ENCODE measurements around the gene GPR108. TPM values are rescaled to one million over a fixed set of nuclear protein-coding genes. Genes with fewer than 3 reads are reported as not detected.

The GPR108 gene
- total and polyA plus RNA-seq, 2 donors from 2014 or later = 113 to 144 TPM

DNA sequence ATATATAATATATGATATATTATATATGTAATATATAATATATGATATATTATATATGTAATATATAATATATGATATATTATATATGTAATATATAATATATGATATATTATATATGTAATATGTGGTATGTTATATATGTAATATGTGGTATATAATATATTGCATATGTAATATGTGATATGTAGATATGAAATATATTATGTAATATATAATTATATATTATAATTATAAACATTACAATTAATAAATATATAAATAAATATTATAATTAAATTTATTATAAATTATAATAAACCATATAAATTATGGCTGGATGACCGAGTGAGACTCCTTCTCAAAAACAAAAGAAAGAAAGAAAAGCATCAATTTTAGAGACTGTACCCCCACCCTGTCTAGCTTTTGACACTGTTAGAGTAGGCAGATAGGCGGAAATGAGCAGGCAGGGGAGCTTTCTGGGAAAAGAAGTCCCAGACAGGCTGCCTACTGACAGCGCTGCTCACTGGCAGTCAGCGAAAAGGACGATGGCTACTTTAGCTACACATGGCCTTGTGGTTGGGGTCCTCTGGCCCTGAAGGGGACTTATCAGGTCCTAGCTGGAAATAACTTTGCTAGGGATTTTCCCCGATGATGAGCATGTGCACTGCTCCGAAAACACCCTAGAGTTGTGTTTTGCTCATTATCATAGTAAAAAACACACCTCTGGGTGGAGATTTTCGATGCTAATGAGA, 36.6 kb downstream of the GPR108 start:
- Histone ChIP-seq H3K27me3 (ENCODE audit: control insufficient read depth, insufficient read depth, low read length) (no peaks in the 10 kb centered on the region), H3K4me3 (ENCODE audit: low read length in 3 of 3) (no peak overlapping the region), H3K36me3 (ENCODE audit: control insufficient read depth in 2 of 3, insufficient read depth in 3 of 3, low read length in 3 of 3) (no peaks in the 10 kb centered on the region), H3K9ac (ENCODE audit: low read length in 3 of 3) (no peak overlapping the region), H3K4me1 (ENCODE audit: control insufficient read depth in 2 of 3, insufficient read depth in 2 of 3, low read depth in 1 of 3, low read length in 3 of 3) (no peaks in the 10 kb centered on the region), H3K9me3 (ENCODE audit: control insufficient read depth in 2 of 3, insufficient read depth in 1 of 3, low read length in 3 of 3) (no peaks in the 10 kb centered on the region), H3K27ac (ENCODE audit: low read depth in 2 of 2, low read length in 2 of 2) (no peak overlapping the region)
- DNase-seq (peak in 1 of 5 donors; percentile 14), FAIRE-seq (no peak)
- intact Hi-C loops (cut with DNase I) = no loop called here
- TF ChIP-seq, protein P1, sequence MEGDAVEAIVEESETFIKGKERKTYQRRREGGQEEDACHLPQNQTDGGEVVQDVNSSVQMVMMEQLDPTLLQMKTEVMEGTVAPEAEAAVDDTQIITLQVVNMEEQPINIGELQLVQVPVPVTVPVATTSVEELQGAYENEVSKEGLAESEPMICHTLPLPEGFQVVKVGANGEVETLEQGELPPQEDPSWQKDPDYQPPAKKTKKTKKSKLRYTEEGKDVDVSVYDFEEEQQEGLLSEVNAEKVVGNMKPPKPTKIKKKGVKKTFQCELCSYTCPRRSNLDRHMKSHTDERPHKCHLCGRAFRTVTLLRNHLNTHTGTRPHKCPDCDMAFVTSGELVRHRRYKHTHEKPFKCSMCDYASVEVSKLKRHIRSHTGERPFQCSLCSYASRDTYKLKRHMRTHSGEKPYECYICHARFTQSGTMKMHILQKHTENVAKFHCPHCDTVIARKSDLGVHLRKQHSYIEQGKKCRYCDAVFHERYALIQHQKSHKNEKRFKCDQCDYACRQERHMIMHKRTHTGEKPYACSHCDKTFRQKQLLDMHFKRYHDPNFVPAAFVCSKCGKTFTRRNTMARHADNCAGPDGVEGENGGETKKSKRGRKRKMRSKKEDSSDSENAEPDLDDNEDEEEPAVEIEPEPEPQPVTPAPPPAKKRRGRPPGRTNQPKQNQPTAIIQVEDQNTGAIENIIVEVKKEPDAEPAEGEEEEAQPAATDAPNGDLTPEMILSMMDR (IDR thresholded peaks at IDR 0.05; ENCODE audit: borderline replicate concordance, extremely low read depth, insufficient read depth) = no peak

DNA sequence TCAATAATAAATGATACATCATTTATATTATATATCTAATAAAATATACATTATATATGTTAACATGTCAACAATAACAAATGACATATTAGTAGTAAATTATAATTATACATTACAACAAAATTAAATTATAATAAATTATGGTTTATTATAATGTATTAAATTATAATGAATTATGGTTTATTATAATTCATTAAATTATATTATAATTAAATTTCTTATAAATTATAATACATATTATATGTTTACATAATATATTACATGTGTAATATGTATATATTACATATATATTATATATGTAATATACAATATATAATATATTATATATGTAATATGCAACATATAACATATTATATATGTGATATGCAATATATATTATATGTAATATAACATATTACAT, 37.4 kb downstream of the GPR108 start:
- Histone ChIP-seq H3K9ac (ENCODE audit: low read length in 3 of 3) (no peak overlapping the region), H3K27ac (ENCODE audit: low read depth in 2 of 2, low read length in 2 of 2) (no peak overlapping the region), H3K36me3 (ENCODE audit: control insufficient read depth in 2 of 3, insufficient read depth in 3 of 3, low read length in 3 of 3) (no peaks in the 10 kb centered on the region), H3K4me3 (ENCODE audit: low read length in 3 of 3) (no peak overlapping the region), H3K4me1 (ENCODE audit: control insufficient read depth in 2 of 3, insufficient read depth in 2 of 3, low read depth in 1 of 3, low read length in 3 of 3) (no peaks in the 10 kb centered on the region), H3K27me3 (ENCODE audit: control insufficient read depth, insufficient read depth, low read length) (no peaks in the 10 kb centered on the region), H3K9me3 (ENCODE audit: control insufficient read depth in 2 of 3, insufficient read depth in 1 of 3, low read length in 3 of 3) (no peaks in the 10 kb centered on the region)
- no peak for DNase-seq
- TF ChIP-seq, protein P1 (IDR thresholded peaks at IDR 0.05; ENCODE audit: borderline replicate concordance, extremely low read depth, insufficient read depth) = no peak
- intact Hi-C loops (cut with DNase I) = no loop called here
- FAIRE-seq = no peak

DNA sequence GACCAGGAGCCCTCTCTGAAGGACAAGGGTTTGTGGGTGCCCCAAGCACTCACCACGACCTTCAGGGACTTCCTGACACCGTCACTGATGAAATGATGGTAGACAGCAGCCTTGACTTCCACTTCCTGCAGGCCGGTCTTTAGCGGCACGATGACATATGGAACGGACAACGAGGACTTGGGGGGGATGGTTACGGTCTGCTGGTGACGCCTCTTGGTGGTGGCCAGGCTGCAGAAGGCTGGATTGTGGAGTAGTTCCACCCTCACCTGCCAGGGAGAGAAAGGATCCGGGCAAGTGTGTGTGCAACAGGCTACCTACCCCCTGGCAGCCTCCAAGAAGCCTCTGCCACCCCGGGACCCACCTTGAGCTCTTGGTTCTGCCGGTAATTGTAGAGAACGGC, 40.1 kb downstream of the GPR108 start:
- intact Hi-C loops (cut with DNase I) = no loop called here
- H3K27ac ChIP-seq (ENCODE audit: low read depth in 2 of 2, low read length in 2 of 2) = no peak overlapping the region
- TF ChIP-seq, protein P1 (IDR thresholded peaks at IDR 0.05; ENCODE audit: borderline replicate concordance, extremely low read depth, insufficient read depth) = no peak

More for the DNA sequence above, 40.1 kb downstream of the GPR108 start:
- Histone ChIP-seq H3K4me1 (ENCODE audit: control insufficient read depth in 2 of 3, insufficient read depth in 2 of 3, low read depth in 1 of 3, low read length in 3 of 3) (no peaks in the 10 kb centered on the region), H3K9me3 (ENCODE audit: control insufficient read depth in 2 of 3, insufficient read depth in 1 of 3, low read length in 3 of 3) (no peaks in the 10 kb centered on the region), H3K36me3 (ENCODE audit: control insufficient read depth in 2 of 3, insufficient read depth in 3 of 3, low read length in 3 of 3) (no peaks in the 10 kb centered on the region), H3K9ac (ENCODE audit: low read length in 3 of 3) (no peak overlapping the region), H3K27me3 (ENCODE audit: control insufficient read depth, insufficient read depth, low read length) (no peaks in the 10 kb centered on the region), H3K4me3 (ENCODE audit: low read length in 3 of 3) (no peak overlapping the region)
- no peak for FAIRE-seq
- DNase-seq = peak in 1 of 5 donors; percentile 25
